ENCODE data around the gene AKT3. TPM values are rescaled to one million over a fixed set of nuclear protein-coding genes. Genes with fewer than 3 reads are reported as not detected.

AKT3 gene
- total RNA-seq, 1 donor from 2014 or later: 36.2 TPM

DNA sequence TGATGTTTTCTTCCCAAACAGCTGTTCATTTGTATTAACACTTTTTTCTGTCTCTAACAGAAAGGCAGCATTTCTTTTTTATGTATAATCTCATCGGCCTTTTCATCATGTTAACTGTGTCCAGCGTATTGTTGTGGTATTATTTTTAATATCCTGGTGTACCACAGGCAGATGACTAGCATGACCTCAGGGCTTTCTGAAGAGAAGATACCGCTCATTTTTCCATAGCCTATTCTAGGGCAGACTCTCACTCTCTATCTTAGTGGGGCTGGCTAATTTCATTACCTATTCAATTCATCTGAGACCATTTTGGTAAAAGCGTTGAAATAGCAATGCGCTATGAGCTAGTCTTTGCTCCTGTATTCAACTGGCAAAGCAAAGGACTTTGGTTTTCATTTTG lies 384.3 kb downstream of the AKT3 start:
- Mint-ChIP-seq H3K27ac (no peak overlapping the region), H3K36me3 (peaks cover 3% of the 10 kb centered on the region), H3K4me3 (no peak overlapping the region), H3K27me3 (ENCODE audit: insufficient read depth, low read depth) (no peaks in the 10 kb centered on the region), H3K9me3 (no peaks in the 10 kb centered on the region), H3K4me1 (peaks cover 13% of the 10 kb centered on the region)
- H3K4me1 ChIP-seq: peaks cover 15% of the 10 kb centered on the region
- no peak overlapping the region for H3K4me3 ChIP-seq
- H3F3A ChIP-seq (ENCODE audit: low read depth): peaks cover 8% of the 10 kb centered on the region
- H2AFZ ChIP-seq (replicated peaks): no peak overlapping the region
- TF ChIP-seq EZH2phosphoT487 (IDR thresholded peaks at IDR 0.05) (no peak), EZH2 (IDR thresholded peaks at IDR 0.05) (no peak)
- TF ChIP-seq, protein P1, sequence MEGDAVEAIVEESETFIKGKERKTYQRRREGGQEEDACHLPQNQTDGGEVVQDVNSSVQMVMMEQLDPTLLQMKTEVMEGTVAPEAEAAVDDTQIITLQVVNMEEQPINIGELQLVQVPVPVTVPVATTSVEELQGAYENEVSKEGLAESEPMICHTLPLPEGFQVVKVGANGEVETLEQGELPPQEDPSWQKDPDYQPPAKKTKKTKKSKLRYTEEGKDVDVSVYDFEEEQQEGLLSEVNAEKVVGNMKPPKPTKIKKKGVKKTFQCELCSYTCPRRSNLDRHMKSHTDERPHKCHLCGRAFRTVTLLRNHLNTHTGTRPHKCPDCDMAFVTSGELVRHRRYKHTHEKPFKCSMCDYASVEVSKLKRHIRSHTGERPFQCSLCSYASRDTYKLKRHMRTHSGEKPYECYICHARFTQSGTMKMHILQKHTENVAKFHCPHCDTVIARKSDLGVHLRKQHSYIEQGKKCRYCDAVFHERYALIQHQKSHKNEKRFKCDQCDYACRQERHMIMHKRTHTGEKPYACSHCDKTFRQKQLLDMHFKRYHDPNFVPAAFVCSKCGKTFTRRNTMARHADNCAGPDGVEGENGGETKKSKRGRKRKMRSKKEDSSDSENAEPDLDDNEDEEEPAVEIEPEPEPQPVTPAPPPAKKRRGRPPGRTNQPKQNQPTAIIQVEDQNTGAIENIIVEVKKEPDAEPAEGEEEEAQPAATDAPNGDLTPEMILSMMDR (IDR thresholded peaks at IDR 0.05): no peak
- no peak for DNase-seq (ENCODE audit: low spot score)
- no peaks in the 10 kb centered on the region for H4K20me1 ChIP-seq (ENCODE audit: low read depth)
- H3K9me3 ChIP-seq (ENCODE audit: low read depth): no peaks in the 10 kb centered on the region
- no peak overlapping the region for H3K4me2 ChIP-seq
- no peaks in the 10 kb centered on the region for H3K36me3 ChIP-seq
- H3K27ac ChIP-seq: no peak overlapping the region
- H3K79me2 ChIP-seq (ENCODE audit: low read depth): no peaks in the 10 kb centered on the region
- no peaks in the 10 kb centered on the region for H3K27me3 ChIP-seq
- no peak overlapping the region for H3K9ac ChIP-seq

DNA sequence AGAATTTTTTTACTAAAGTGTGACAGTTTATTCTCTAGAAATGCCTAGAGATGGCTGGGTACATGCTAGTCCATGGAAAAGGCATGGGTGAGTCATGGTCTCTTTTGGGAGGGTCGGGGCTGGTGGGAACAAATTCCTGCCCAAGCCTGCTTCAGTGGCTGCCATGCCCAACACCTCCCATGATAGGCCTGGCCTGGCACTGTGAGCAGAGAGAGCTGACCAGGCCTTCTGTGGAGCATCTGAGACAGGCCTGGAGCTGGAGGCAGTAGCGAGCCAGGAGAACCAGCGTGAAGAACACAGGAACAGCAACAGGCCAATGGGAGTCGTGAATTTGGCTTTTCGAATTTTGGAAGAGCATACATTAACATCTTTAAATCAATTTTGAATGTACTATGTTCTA lies 385.0 kb downstream of the AKT3 start:
- Mint-ChIP-seq H3K36me3 (peaks cover 3% of the 10 kb centered on the region), H3K27me3 (ENCODE audit: insufficient read depth, low read depth) (no peaks in the 10 kb centered on the region), H3K4me3 (no peak overlapping the region), H3K27ac (peak overlapping the region; percentile 69), H3K4me1 (peaks cover 7% of the 10 kb centered on the region), H3K9me3 (no peaks in the 10 kb centered on the region)
- Histone ChIP-seq H4K20me1 (ENCODE audit: low read depth) (no peaks in the 10 kb centered on the region), H3F3A (ENCODE audit: low read depth) (peaks cover 2% of the 10 kb centered on the region), H3K27me3 (no peaks in the 10 kb centered on the region), H3K79me2 (ENCODE audit: low read depth) (no peaks in the 10 kb centered on the region), H3K9me3 (ENCODE audit: low read depth) (no peaks in the 10 kb centered on the region), H2AFZ (replicated peaks) (no peak overlapping the region), H3K9ac (no peak overlapping the region), H3K4me3 (no peak overlapping the region), H3K27ac (no peak overlapping the region), H3K36me3 (no peaks in the 10 kb centered on the region), H3K4me1 (peaks cover 8% of the 10 kb centered on the region), H3K4me2 (no peak overlapping the region)
- no peak for TF ChIP-seq EZH2 (IDR thresholded peaks at IDR 0.05)
- TF ChIP-seq, protein P1 (IDR thresholded peaks at IDR 0.05): no peak
- no peak for TF ChIP-seq EZH2phosphoT487 (IDR thresholded peaks at IDR 0.05)
- DNase-seq (ENCODE audit: low spot score): no peak

DNA sequence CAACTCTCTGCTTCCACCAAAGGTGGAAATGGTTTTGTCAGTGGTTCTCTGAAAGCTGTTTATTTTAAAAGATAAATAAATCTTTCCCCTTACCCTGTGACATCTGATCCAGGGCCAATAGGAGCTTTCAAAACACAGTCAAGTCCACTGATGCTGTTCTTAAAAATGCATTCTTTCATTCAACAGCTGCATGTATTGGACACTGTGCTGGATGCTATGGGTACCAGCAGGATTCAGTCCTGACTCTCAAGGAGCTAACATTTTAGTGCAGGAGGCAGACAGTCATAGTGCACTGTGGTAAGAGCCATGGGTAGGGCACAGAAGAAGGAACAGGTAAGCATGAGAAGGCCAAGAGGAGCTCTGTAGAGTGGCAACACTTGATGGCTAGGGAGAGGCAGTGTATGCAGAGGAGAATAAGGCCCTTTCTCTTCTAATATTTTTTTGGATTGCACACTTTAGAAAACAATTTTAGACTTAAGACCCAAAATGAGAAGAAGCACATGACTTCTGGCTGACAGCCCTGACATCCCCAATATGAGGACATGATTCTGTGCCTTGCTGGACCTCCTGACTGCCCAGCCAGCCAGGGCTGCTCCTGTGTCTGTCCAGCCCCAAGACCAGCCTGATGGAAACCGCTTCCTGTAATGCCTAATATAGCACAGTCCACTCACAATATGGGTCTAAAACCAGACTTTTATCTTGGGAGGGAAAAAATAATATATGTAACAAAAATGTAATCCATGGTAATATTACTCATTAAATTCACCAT lies 386.9 kb downstream of the AKT3 start:
- TF ChIP-seq, protein P1 (IDR thresholded peaks at IDR 0.05): no peak
- no peak for TF ChIP-seq EZH2 (IDR thresholded peaks at IDR 0.05)
- no peak for TF ChIP-seq EZH2phosphoT487 (IDR thresholded peaks at IDR 0.05)
- Mint-ChIP-seq H3K36me3 (peaks cover 3% of the 10 kb centered on the region), H3K27ac (no peak overlapping the region), H3K4me1 (no peaks in the 10 kb centered on the region), H3K4me3 (no peak overlapping the region), H3K27me3 (ENCODE audit: insufficient read depth, low read depth) (no peaks in the 10 kb centered on the region), H3K9me3 (no peaks in the 10 kb centered on the region)
- Histone ChIP-seq H3K9ac (no peak overlapping the region), H3K27me3 (no peaks in the 10 kb centered on the region), H2AFZ (replicated peaks) (no peak overlapping the region), H3K4me3 (no peak overlapping the region), H3K4me1 (no peaks in the 10 kb centered on the region), H3K27ac (no peak overlapping the region), H3K79me2 (ENCODE audit: low read depth) (no peaks in the 10 kb centered on the region), H3K9me3 (ENCODE audit: low read depth) (no peaks in the 10 kb centered on the region), H3F3A (ENCODE audit: low read depth) (no peaks in the 10 kb centered on the region), H3K4me2 (no peak overlapping the region), H4K20me1 (ENCODE audit: low read depth) (no peaks in the 10 kb centered on the region), H3K36me3 (no peaks in the 10 kb centered on the region)
- no peak for DNase-seq (ENCODE audit: low spot score)

Measured in neural progenitor cell (in vitro differentiated cells).